ENCODE results near the gene DNHD1.

The DNHD1 gene

DNA sequence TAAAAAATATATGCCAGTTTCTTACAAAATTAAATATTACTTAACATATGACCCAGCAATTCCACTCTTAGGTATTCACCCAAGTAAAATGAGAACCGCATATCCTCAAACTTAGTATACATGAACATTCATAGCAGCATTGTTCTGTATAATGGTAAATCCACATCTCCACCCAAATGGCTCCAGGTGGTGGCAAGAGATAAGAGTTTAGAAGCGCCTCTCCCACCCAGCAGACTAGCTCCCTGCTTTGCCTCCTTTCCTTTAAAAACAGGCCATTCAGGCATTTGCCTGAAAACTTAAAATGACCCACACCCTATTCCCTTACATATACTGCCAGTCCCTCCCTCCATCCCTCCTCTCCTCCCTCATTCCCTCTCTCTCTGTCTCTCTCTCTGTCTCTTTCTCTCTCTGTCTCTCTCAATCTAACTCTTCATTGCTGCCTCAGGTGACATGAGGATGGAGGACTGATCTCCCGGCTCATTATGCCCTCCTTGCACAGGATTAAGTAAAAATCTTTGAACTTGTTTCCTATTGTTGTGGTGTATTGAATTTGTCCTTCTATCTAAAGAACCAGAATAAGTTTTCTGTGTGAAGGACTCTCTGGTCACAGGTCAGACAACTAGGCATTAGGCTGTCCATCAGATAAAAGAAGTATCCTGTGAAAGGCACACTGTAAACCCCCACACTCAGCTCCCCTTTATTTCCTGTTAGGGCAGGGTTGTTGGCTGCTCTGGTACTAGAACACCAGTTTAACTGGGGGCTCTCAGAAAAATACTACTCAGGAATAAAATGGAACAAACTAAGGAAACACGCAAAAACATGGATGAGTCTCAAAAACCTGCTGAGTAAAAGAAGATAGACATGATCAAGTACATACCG is 58.0 kb downstream of the DNHD1 start:
- TF ChIP-seq POLR2A (IDR thresholded peaks at IDR 0.05; ENCODE audit: low read depth, low read length): no peak
- DNase-seq (ENCODE audit: insufficient read length, low spot score) (no peak), FAIRE-seq (no peak)

DNA sequence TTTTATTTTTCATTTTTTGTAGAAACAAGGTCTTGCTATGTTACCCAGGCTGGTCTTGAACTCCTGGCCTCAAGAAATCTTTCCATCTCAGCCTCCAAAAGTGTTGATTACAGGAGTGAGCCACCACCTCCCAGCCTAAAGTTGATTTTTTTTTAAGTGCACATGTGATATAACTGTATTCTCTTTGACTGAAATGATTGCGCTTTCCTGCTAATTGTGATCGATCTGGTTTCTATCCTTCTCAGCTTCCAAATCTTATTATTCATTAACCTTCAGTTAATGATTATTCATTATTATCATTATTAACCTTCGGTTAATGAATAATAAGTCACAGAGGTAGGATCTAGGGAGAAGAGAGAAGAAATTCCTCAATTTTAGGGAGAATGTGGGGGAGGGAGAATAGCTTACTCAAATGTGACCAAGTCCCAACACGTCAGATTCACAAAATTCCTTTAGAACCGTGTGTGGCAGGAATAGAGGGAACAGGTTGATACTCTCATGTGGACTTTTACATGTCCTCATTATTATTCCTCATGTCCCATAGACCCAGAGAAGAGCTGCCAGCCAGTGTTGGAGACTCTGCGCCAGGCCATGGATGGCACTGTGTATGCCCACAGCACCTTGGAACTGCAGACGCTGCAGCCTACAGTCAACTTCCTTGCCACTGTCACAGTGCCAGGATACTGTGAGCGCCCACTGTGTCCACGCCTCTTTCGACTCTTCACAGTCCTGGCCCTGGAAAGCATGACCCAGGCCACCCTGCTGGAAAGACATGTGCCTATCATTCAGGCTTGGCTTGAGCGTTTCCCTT is 59.3 kb downstream of the DNHD1 start:
- DNase-seq (ENCODE audit: insufficient read length, low spot score): no peak
- FAIRE-seq: no peak
- no peak for TF ChIP-seq POLR2A (IDR thresholded peaks at IDR 0.05; ENCODE audit: low read depth, low read length)

DNA sequence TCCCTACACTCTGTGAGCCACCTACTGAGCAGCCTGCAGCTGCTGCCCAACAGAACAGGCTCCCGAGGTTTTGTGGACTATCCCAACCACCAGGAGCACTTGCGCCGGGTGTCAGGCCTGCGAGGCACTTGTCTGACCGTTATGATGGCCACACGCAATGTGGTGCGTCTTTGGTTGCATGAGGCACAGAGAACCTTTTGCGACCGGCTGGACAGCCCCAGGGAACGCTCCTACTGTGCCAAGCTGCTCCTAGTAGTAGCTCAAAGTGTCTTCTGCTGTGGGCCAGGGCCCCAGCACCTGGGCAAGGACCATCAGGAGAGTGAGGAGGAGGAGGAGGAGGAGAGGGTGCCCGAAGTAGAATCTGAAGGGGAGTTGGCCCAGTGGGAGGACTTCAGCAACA is 60.0 kb downstream of the DNHD1 start:
- DNase-seq (ENCODE audit: insufficient read length, low spot score) (no peak), FAIRE-seq (no peak)
- TF ChIP-seq POLR2A (IDR thresholded peaks at IDR 0.05; ENCODE audit: low read depth, low read length): no peak

DNA sequence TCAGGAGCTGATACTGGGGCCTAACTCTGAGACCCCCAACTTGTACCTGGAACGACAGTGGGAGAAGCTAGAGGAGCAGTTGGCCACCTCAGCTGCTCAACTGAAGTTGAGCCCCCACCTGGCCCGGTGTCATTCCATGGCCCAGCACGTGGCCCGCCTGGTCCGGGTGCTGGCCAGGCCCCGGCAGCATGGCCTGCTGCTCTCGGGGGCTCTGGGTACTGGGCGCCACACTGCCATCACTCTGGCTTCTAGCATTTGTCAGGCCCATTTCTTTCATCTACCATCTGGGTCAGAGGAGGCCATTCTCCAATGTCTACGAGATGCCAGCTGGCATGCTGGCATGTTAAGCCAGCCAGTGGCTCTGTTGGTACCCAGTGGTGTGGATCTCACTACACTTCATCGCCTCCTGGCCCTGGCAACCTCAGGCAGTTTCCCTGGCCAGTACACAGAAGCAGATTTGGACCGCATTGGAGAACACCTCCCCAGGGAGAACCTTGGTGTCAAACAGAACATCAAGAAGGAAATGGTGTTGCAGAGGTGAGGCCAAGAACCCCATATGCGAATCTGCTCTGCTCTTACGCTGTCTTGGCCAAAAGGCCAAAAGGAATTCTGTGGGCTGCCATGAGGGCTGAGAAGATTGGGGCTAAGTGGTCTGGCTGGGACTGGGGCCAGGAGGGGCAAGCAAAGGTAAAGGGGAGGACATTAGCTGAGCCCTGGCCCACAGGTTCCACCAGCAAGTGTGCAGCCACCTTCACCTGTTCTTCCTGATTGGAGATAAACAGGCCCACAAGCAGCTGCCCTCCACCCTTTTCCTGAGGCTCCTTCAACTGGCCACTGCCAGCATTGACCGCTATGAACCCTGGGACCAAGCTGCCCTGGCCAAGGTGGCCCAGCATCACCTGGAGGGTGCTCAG is 60.9 kb downstream of the DNHD1 start:
- FAIRE-seq (no peak), DNase-seq (ENCODE audit: insufficient read length, low spot score) (no peak)
- TF ChIP-seq POLR2A (IDR thresholded peaks at IDR 0.05; ENCODE audit: low read depth, low read length): no peak

DNA sequence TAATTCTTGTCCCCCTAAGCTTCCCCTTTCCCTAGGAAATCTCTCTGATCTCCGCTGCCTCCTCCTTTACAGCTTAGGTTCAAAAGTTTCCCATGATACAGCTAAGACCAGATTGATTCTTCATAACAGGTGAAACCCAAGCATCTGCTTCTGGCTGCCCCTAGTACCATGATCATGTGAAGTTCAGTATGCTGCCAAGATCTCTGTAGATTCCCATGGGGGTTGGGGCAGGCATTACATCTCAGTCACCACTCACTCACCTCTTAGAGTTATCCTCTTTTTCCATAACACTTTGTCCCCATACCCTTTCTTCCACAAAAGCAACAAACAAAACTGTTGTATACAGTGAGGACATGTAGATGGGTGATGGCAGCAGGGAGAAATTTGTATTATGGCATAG is 62.3 kb downstream of the DNHD1 start:
- no peak for DNase-seq (ENCODE audit: insufficient read length, low spot score)
- FAIRE-seq: no peak
- no peak for TF ChIP-seq POLR2A (IDR thresholded peaks at IDR 0.05; ENCODE audit: low read depth, low read length)

DNA sequence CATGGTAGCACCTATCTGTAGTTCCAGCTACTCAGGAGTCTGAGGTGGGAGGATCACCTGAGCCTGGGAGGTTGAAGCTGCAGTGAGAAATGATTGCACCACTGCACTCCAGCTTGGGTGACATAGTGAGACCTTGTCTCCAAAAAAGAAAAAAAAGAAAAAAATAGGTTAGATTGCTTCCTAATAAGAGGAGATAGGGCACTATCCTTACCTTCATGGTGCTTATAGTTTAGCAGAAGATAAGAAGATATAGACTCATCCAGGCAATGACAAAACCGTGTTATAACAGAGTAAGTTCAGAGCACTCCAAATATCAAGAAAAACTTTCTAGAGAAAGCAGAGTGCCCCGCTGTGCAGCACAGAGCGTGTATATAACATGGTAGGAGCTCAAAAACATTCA is 64.2 kb downstream of the DNHD1 start:
- FAIRE-seq: no peak
- TF ChIP-seq POLR2A (IDR thresholded peaks at IDR 0.05; ENCODE audit: low read depth, low read length): no peak
- DNase-seq (ENCODE audit: insufficient read length, low spot score): no peak

DNA sequence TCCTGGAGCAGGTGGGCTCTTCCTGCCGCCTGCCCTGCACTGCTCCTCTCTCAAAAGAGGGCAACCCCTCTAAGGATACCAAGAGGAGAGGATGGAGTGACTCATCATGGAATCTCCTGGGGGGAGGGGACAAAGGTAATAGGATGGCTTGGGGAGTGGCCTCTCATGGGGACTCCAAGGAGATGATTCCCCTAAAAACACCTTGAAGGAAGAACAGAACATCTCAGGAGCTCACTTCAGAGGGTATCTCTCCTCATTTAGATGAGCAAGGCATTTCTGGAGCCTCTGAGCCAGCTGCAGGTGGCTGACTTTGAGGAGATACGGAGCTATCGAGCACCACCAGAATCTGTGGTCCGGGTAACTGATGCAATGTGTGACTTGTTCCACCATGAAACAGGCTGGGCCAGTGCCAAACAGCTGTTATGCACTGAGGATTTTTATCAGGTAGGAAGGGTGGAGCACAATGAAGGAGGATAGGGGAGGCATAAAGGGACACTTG is 66.1 kb downstream of the DNHD1 start:
- TF ChIP-seq POLR2A (IDR thresholded peaks at IDR 0.05; ENCODE audit: low read depth, low read length): no peak
- no peak for DNase-seq (ENCODE audit: insufficient read length, low spot score)
- no peak for FAIRE-seq

DNA sequence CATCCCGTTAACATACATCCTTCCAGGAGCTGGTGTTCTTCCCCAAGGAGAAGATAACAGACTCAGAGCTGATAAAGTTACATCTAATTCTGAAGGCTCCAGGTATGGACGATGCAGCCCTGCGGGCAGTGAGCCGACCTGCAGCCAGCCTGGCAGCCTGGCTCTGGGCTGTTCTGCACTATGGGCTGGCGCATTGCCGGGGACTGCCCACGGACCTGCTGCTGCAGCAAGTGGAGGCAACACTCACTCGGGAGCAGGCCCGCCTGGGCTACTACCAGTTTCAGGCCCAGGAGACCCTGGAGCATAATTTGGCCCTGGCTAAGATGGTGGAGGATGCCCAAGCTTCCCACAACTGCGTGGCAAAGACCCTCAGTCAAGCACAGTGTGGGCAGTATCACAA is 66.6 kb downstream of the DNHD1 start:
- no peak for TF ChIP-seq POLR2A (IDR thresholded peaks at IDR 0.05; ENCODE audit: low read depth, low read length)

DNA sequence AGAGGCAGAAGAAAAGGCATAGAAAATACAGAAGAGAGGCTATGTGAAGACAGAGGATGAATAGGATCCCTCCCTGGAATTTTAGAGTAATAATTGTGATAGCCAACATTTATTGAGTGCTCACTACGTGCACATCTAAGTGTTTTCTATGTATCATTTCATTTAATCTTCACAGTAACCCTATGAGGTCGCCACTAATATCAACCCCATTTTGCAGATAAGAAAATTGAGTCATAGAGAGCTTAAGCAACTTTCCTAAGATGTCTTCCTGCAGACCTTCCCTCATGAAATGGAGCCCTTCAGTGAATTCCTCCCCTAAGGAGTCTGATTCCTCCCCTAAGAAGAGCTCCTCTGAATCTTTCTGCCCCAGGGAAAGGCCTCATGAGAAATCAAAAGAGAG is 68.2 kb downstream of the DNHD1 start:
- DNase-seq (ENCODE audit: insufficient read length, low spot score): no peak
- no peak for TF ChIP-seq POLR2A (IDR thresholded peaks at IDR 0.05; ENCODE audit: low read depth, low read length)
- FAIRE-seq: no peak

More for the DNA sequence above, 66.6 kb downstream of the DNHD1 start:
- no peak for FAIRE-seq
- DNase-seq (ENCODE audit: insufficient read length, low spot score): no peak

DNA sequence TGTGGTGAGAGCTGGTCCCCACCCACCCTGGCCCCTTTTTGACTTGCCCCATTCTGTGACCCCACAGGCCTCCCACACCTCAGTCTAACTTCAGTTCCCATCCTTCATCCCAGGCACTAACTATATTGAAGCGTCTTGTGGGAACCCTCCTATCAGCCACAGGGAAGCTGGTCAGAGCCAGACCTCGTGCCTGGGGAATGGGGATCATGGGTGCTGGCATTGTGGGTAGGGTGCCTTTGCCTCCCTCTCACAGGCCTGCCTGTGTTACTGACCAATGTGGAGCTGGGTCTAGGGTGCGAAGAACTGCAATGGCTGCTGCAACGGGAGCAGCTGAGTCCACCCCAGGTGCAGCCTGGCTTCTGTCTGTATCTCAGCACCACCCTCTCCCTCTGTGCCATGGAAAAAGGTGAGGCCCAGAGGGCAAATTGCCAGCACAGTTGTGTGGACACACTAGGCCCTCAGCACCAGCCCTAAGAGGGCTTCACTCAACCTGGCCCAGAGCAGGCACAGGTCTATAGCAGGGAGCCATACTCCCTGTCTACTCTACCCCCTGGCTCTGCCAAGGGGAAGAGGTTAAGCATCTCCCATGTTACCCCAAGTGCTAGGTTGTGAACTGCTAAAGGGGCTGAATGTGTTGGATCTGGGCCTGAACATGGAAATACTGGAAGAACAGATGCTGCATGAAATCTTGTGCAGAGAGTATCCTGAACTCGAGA is 69.1 kb downstream of the DNHD1 start:
- no peak for FAIRE-seq

DNA sequence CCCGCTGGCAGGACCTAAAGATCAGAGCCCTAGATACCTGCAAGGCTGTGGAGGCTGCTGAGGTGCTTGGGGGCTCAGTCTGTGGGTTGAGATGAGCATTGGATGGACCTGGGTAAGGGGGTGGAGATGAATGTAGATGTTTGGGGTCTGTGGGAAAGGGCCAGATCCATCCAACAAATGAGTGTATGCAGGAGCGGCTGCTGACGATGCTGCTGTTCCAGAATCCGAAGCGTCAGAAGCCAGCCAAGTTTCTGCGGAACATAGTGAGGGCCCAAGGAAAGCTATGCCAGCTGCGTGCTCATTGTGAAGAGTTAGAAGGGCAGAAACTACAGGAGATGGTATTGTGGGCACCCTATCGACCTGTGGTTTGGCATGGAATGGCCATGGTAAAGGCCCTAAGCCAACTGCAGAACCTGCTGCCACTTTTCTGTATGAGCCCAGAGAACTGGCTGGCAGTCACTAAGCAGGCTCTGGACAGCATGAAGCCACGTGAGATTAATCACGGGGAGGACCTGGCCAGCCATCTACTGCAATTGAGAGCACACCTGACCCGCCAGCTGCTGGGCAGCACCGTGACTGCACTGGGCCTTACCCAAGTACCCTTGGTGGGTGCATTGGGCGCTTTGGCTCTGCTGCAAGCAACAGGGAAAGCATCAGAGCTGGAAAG is 69.8 kb downstream of the DNHD1 start:
- no peak for TF ChIP-seq POLR2A (IDR thresholded peaks at IDR 0.05; ENCODE audit: low read depth, low read length)
- FAIRE-seq: no peak

More for the DNA sequence above, 69.1 kb downstream of the DNHD1 start:
- no peak for DNase-seq (ENCODE audit: insufficient read length, low spot score)
- TF ChIP-seq POLR2A (IDR thresholded peaks at IDR 0.05; ENCODE audit: low read depth, low read length): no peak

DNA sequence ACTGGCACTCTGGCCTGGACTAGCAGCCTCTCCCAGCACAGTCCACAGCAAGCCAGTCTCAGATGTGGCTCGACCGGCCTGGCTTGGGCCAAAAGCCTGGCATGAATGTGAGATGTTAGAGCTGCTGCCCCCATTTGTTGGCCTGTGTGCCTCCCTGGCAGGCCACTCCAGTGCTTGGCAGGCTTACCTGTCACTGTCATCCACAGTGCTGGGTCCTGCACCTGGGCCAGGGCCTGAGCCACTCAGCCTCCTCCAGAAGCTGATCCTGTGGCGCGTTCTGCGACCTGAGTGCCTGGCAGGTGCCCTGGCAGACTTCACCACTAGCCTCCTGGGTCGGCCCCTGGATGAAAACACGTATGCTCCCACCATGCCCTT is 70.3 kb downstream of the DNHD1 start:
- FAIRE-seq: no peak
- DNase-seq (ENCODE audit: insufficient read length, low spot score): no peak
- TF ChIP-seq POLR2A (IDR thresholded peaks at IDR 0.05; ENCODE audit: low read depth, low read length): no peak

More for the DNA sequence above, 69.8 kb downstream of the DNHD1 start:
- no peak for DNase-seq (ENCODE audit: insufficient read length, low spot score)
